HAP-1 (cell line): Measurements from ENCODE around the gene ARHGAP18.

ENCODE experiments used
- DNase-seq, 2 experiments: peaks; one replicate each; pipeline ENCODE4 v3.0.0-alpha.2; 2016 to 2020; ENCODE audit warnings: low spot score in 2 of 2
- H3K27me3 ChIP-seq: fragments of 250-450 bp; sonication (Bioruptor Pico); 2 replicates; pipeline ENCODE4 v1.5.1; 2020; ENCODE audit warnings: low read depth, mild to moderate bottlenecking, moderate library complexity
- H3K36me3 ChIP-seq: fragments of 250-450 bp; sonication (Bioruptor Pico); replicated peaks from 2 replicates; pipeline ENCODE4 v1.5.1; 2020; ENCODE audit warnings: mild to moderate bottlenecking
- H3K4me1 ChIP-seq: fragments of 250-450 bp; sonication (Bioruptor Pico); 2 replicates; pipeline ENCODE4 v1.5.1; 2020; ENCODE audit warnings: mild to moderate bottlenecking
- H3K4me3 ChIP-seq: fragments of 250-450 bp; sonication (Bioruptor Pico); 2 replicates; pipeline ENCODE4 v1.5.1; 2020; ENCODE audit warnings: mild to moderate bottlenecking, moderate library complexity
- H3K9me3 ChIP-seq: fragments of 250-450 bp; sonication (Bioruptor Pico); 2 replicates; pipeline ENCODE4 v1.5.1; 2020; ENCODE audit warnings: mild to moderate bottlenecking, moderate library complexity
- in situ Hi-C: fragments of 300-500 bp; cut with MboI; formaldehyde crosslinking; loops from 3 replicates; pipeline ENCODE4 v1.14.3; 2020; ENCODE audit warnings: low sequenced_read_pairs, inconsistent platforms, mixed read lengths

The ARHGAP18 gene

GRCh38 chr6:129708496-129709195 is 1.3 kb downstream of the ARHGAP18 start:
- in situ Hi-C loops, result no loop called here
- no peak for DNase-seq
- Histone ChIP-seq H3K36me3 (no peaks in the 10 kb centered on the region; the same call in 1 of the 2 replicates), H3K4me1 (peaks cover 30% of the 10 kb centered on the region), H3K4me3 (peak overlapping the region; percentile 48), H3K27me3 (no peaks in the 10 kb centered on the region), H3K9me3 (no peaks in the 10 kb centered on the region)

- DNase-seq, result no peak
- H3K4me3 ChIP-seq, result peak overlapping the region; percentile 48
- H3K9me3 ChIP-seq, result no peaks in the 10 kb centered on the region
Observed at GRCh38 chr6:129707882-129708495, 2.0 kb downstream of the ARHGAP18 start.

GRCh38 chr6:129707028-129707427 is 2.9 kb downstream of the ARHGAP18 start:
- Histone ChIP-seq H3K4me3 (no peak overlapping the region), H3K4me1 (peaks cover 30% of the 10 kb centered on the region), H3K9me3 (no peaks in the 10 kb centered on the region), H3K36me3 (no peaks in the 10 kb centered on the region; the same call in 1 of the 2 replicates), H3K27me3 (no peaks in the 10 kb centered on the region)
- no peak for DNase-seq
- in situ Hi-C loops, result no loop called here

More at GRCh38 chr6:129707882-129708495, 2.0 kb downstream of the ARHGAP18 start:
- Histone ChIP-seq H3K36me3 (no peaks in the 10 kb centered on the region; the same call in 1 of the 2 replicates), H3K4me1 (peaks cover 30% of the 10 kb centered on the region), H3K27me3 (no peaks in the 10 kb centered on the region)
- in situ Hi-C loops, result no loop called here

GRCh38 chr6:129705212-129705611 is 4.8 kb downstream of the ARHGAP18 start:
- Histone ChIP-seq H3K27me3 (no peaks in the 10 kb centered on the region), H3K4me1 (peaks cover 16% of the 10 kb centered on the region), H3K4me3 (no peak overlapping the region), H3K9me3 (no peaks in the 10 kb centered on the region), H3K36me3 (no peaks in the 10 kb centered on the region; the same call in 1 of the 2 replicates)
- DNase-seq, result no peak
- in situ Hi-C loops, result no loop called here

- Histone ChIP-seq H3K36me3 (no peaks in the 10 kb centered on the region; the same call in 1 of the 2 replicates), H3K4me3 (no peak overlapping the region), H3K4me1 (peaks cover 16% of the 10 kb centered on the region), H3K9me3 (no peaks in the 10 kb centered on the region), H3K27me3 (no peaks in the 10 kb centered on the region)
- DNase-seq, result no peak
- in situ Hi-C loops, result no loop called here
Observed at GRCh38 chr6:129704708-129705107, 5.3 kb downstream of the ARHGAP18 start.

GRCh38 chr6:129701721-129702455 is 8.1 kb downstream of the ARHGAP18 start:
- no peak overlapping the region for H3K4me3 ChIP-seq
- H3K9me3 ChIP-seq, result no peaks in the 10 kb centered on the region
- peaks cover 23% of the 10 kb centered on the region for H3K4me1 ChIP-seq
- in situ Hi-C loops, result no loop called here
- H3K36me3 ChIP-seq, result no peaks in the 10 kb centered on the region; the same call in 1 of the 2 replicates
- no peak for DNase-seq
- H3K27me3 ChIP-seq, result no peaks in the 10 kb centered on the region

- Histone ChIP-seq H3K4me3 (no peak overlapping the region), H3K4me1 (peaks cover 32% of the 10 kb centered on the region), H3K36me3 (no peaks in the 10 kb centered on the region), H3K27me3 (no peaks in the 10 kb centered on the region), H3K9me3 (no peaks in the 10 kb centered on the region)
- DNase-seq, result no peak
- in situ Hi-C loops, result no loop called here
Observed at GRCh38 chr6:129700666-129701065, 9.3 kb downstream of the ARHGAP18 start.

GRCh38 chr6:129699659-129700058 is 10.3 kb downstream of the ARHGAP18 start:
- H3K4me3 ChIP-seq, result no peak overlapping the region
- H3K27me3 ChIP-seq, result no peaks in the 10 kb centered on the region
- H3K9me3 ChIP-seq, result no peaks in the 10 kb centered on the region
- peaks cover 40% of the 10 kb centered on the region for H3K4me1 ChIP-seq
- H3K36me3 ChIP-seq, result no peaks in the 10 kb centered on the region
- DNase-seq, result no peak
- in situ Hi-C loops, result no loop called here

GRCh38 chr6:129698430-129698829 is 11.5 kb downstream of the ARHGAP18 start:
- Histone ChIP-seq H3K9me3 (no peaks in the 10 kb centered on the region), H3K4me3 (no peak overlapping the region), H3K36me3 (no peaks in the 10 kb centered on the region), H3K27me3 (no peaks in the 10 kb centered on the region), H3K4me1 (peaks cover 48% of the 10 kb centered on the region)
- no peak for DNase-seq
- in situ Hi-C loops, result no loop called here

GRCh38 chr6:129697788-129698187 is 12.2 kb downstream of the ARHGAP18 start:
- H3K27me3 ChIP-seq, result no peaks in the 10 kb centered on the region
- H3K4me1 ChIP-seq, result peaks cover 48% of the 10 kb centered on the region
- no peak for DNase-seq
- no peak overlapping the region for H3K4me3 ChIP-seq
- H3K36me3 ChIP-seq, result no peaks in the 10 kb centered on the region
- H3K9me3 ChIP-seq, result no peaks in the 10 kb centered on the region
- in situ Hi-C loops, result no loop called here

- in situ Hi-C loops, result no loop called here
- Histone ChIP-seq H3K9me3 (no peaks in the 10 kb centered on the region), H3K4me1 (peaks cover 48% of the 10 kb centered on the region), H3K4me3 (no peak overlapping the region), H3K27me3 (no peaks in the 10 kb centered on the region), H3K36me3 (no peaks in the 10 kb centered on the region)
- no peak for DNase-seq
Observed at GRCh38 chr6:129696843-129697242, 13.1 kb downstream of the ARHGAP18 start.

- in situ Hi-C loops, result no loop called here
- Histone ChIP-seq H3K36me3 (no peaks in the 10 kb centered on the region), H3K4me3 (no peak overlapping the region)
Observed at GRCh38 chr6:129696028-129696418, 14.0 kb downstream of the ARHGAP18 start.

GRCh38 chr6:129695373-129696027 is 14.5 kb downstream of the ARHGAP18 start:
- Histone ChIP-seq H3K36me3 (no peaks in the 10 kb centered on the region), H3K4me3 (no peak overlapping the region), H3K27me3 (no peaks in the 10 kb centered on the region), H3K9me3 (no peaks in the 10 kb centered on the region), H3K4me1 (peaks cover 54% of the 10 kb centered on the region)
- in situ Hi-C loops, result no loop called here
- peak; percentile 51 to 95 for DNase-seq

More at GRCh38 chr6:129696028-129696418, 14.0 kb downstream of the ARHGAP18 start:
- no peak for DNase-seq
- no peaks in the 10 kb centered on the region for H3K9me3 ChIP-seq
- H3K27me3 ChIP-seq, result no peaks in the 10 kb centered on the region
- peaks cover 49% of the 10 kb centered on the region for H3K4me1 ChIP-seq
